GM23338 (cell line): Measurements from ENCODE around the gene TCTN1. TPM values are rescaled to one million over a fixed set of nuclear protein-coding genes. Genes with fewer than 3 reads are reported as not detected.
A peak's percentile ranks its signal among the peaks of the same experiment; 100 is the strongest.
"Not testable (repeated sequence)": the region's sequence is repeated elsewhere in the genome, so short reads cannot be mapped to it uniquely, and the experiment has no call there.

Experiments
- ATAC-seq: fragments of 200-7000 bp; cut with Tn5 transposase; 3 replicates; pipeline ENCODE4 v1.9.1; 2020
- DNase-seq: peaks from one replicate; pipeline ENCODE4 v3.0.0-alpha.2; 2015; ENCODE audit warnings: low spot score
- H2AFZ ChIP-seq: fragments of 200-600 bp; sonication (generic); 2 replicates; pipeline ENCODE4 v1.8.0; 2016; ENCODE audit warnings: antibody characterized with exemption, mild to moderate bottlenecking, moderate library complexity
- H3F3A ChIP-seq: fragments of 200-600 bp; sonication (generic); replicated peaks from 2 replicates; pipeline ENCODE4 v1.8.0; 2017; ENCODE audit warnings: antibody characterized with exemption, mixed run types, low read depth
- H3K27ac ChIP-seq: fragments of 200-600 bp; sonication (generic); 2 replicates; pipeline ENCODE4 v1.6.1; 2016; ENCODE audit warnings: low read depth
- H3K27me3 ChIP-seq: fragments of 200-600 bp; sonication (generic); 2 replicates; pipeline ENCODE4 v1.8.0; 2016; ENCODE audit warnings: mild to moderate bottlenecking, mixed run types, moderate library complexity; ENCODE audit not compliant: insufficient read depth
- H3K36me3 ChIP-seq: fragments of 200-600 bp; sonication (generic); 2 replicates; pipeline ENCODE4 v1.8.0; 2016; ENCODE audit warnings: mild to moderate bottlenecking; ENCODE audit not compliant: insufficient read depth
- H3K4me1 ChIP-seq: fragments of 200-600 bp; sonication (generic); 2 replicates; pipeline ENCODE4 v1.8.0; 2016; ENCODE audit warnings: mild to moderate bottlenecking, moderate library complexity; ENCODE audit not compliant: insufficient read depth
- H3K4me2 ChIP-seq: fragments of 200-600 bp; sonication (generic); 2 replicates; pipeline ENCODE4 v1.7.1; 2017; ENCODE audit warnings: mixed run types
- H3K4me3 ChIP-seq: fragments of 200-600 bp; sonication (generic); 2 replicates; pipeline ENCODE4 v1.6.1; 2016; ENCODE audit warnings: mixed run types
- H3K79me2 ChIP-seq: fragments of 200-600 bp; sonication (generic); replicated peaks from 2 replicates; pipeline ENCODE4 v1.8.0; 2017; ENCODE audit warnings: mild to moderate bottlenecking; ENCODE audit not compliant: insufficient read depth
- H3K9me2 ChIP-seq: fragments of 200-600 bp; sonication (generic); 2 replicates; pipeline ENCODE4 v1.8.0; 2017; ENCODE audit not compliant: insufficient read depth
- H4K20me1 ChIP-seq: fragments of 200-600 bp; sonication (generic); replicated peaks from 2 replicates; pipeline ENCODE4 v1.8.0; 2017; ENCODE audit warnings: mild to moderate bottlenecking; ENCODE audit not compliant: insufficient read depth
- H3K27ac Mint-ChIP-seq: 2 replicates; pipeline ENCODE4 v1.8.0; 2020; ENCODE audit warnings: inconsistent platforms, mild to moderate bottlenecking, moderate library complexity, mixed read lengths
- H3K27me3 Mint-ChIP-seq: 3 replicates; pipeline ENCODE4 v1.8.0; 2022; ENCODE audit warnings: low read depth, mild to moderate bottlenecking, moderate library complexity, mixed read lengths, inconsistent platforms; ENCODE audit not compliant: insufficient read depth, poor library complexity
- H3K36me3 Mint-ChIP-seq: 3 replicates; pipeline ENCODE4 v1.8.0; 2021; ENCODE audit warnings: low read depth, mild to moderate bottlenecking, inconsistent platforms, moderate library complexity, mixed read lengths
- H3K4me1 Mint-ChIP-seq: 3 replicates; pipeline ENCODE4 v1.8.0; 2020; ENCODE audit warnings: mild to moderate bottlenecking, inconsistent platforms, mixed read lengths
- H3K4me3 Mint-ChIP-seq: 3 replicates; pipeline ENCODE4 v1.8.0; 2021; ENCODE audit warnings: moderate library complexity, mild to moderate bottlenecking, inconsistent platforms, mixed read lengths
- H3K9me3 Mint-ChIP-seq: 3 replicates; pipeline ENCODE4 v1.8.0; 2020; ENCODE audit warnings: moderate library complexity, mild to moderate bottlenecking, inconsistent platforms, mixed read lengths
- CTCF ChIP-seq, 2 experiments: fragments of 200-600 bp in 1 of 2; sonication (generic) in 1 of 2; conservative IDR thresholded peaks; 2 replicates each; pipeline versions ENCODE4 v1.5.1 to v1.6.1; 2016 to 2017; ENCODE audit warnings: antibody characterized with exemption in 2 of 2, low read depth in 2 of 2, mild to moderate bottlenecking in 2 of 2, moderate library complexity in 1 of 2
- ETS1 ChIP-seq: IDR thresholded peaks from 2 replicates; pipeline ENCODE4 v1.6.1; 2016; ENCODE audit warnings: antibody characterized with exemption
- EZH2phosphoT487 ChIP-seq: fragments of 200-600 bp; sonication (generic); IDR thresholded peaks from one replicate; pipeline ENCODE4 v1.8.1; 2018; ENCODE audit warnings: antibody characterized with exemption; ENCODE audit not compliant: unreplicated experiment
- JUNB ChIP-seq: IDR thresholded peaks from one replicate; pipeline ENCODE4 v1.6.1; 2016; ENCODE audit warnings: antibody characterized with exemption; ENCODE audit not compliant: unreplicated experiment
- STAT1 ChIP-seq: IDR thresholded peaks from one replicate; pipeline ENCODE4 v1.6.1; 2016; ENCODE audit warnings: antibody characterized with exemption; ENCODE audit not compliant: unreplicated experiment
- ZNF114 ChIP-seq: fragments of 250-450 bp; sonication (Bioruptor Pico); IDR thresholded peaks from 2 replicates; pipeline ENCODE4 v1.5.0; 2020; ENCODE audit warnings: mild to moderate bottlenecking, moderate library complexity
- polyA plus RNA-seq: library from polyadenylated mRNA; unstranded; fragments of >200 nt; fragmentation: Nextera tagmentation; extraction: Ambion mirVana; gene quantifications from 2 replicates; pipeline ENCODE4 v1.2.1, GENCODE V29; 2016
- total RNA-seq: library from RNA; depleted of rRNA; stranded (reverse); fragments of >200 nt; shearing (Covaris generic); gene quantifications from 2 replicates; pipeline ENCODE4 v1.2.3, GENCODE V29; 2014

The TCTN1 gene
- total and polyA plus RNA-seq, 2 experiments from 2014 or later = 10.6 to 12.4 TPM

GRCh38 chr12:110647631-110648040, 33.7 kb downstream of the TCTN1 start:
- Histone ChIP-seq H3K36me3 (no peaks in the 10 kb centered on the region), H3K4me1 (no peaks in the 10 kb centered on the region), H4K20me1 (no peaks in the 10 kb centered on the region), H2AFZ (no peak overlapping the region), H3K4me2 (no peak overlapping the region), H3K4me3 (no peak overlapping the region), H3F3A (no peaks in the 10 kb centered on the region), H3K9me2 (no peaks in the 10 kb centered on the region), H3K27me3 (no peaks in the 10 kb centered on the region), H3K27ac (no peak overlapping the region), H3K79me2 (no peaks in the 10 kb centered on the region)
- ATAC-seq (no peak), DNase-seq (no peak)
- Mint-ChIP-seq H3K36me3 (0 out of 3 replicates have a peak, but pooled peaks cover 3% of the 10 kb centered on the region), H3K9me3 (no peaks in the 10 kb centered on the region), H3K27ac (no peak overlapping the region), H3K4me3 (no peak overlapping the region), H3K4me1 (0 out of 3 replicates have a peak, but pooled peaks cover 1% of the 10 kb centered on the region), H3K27me3 (peaks cover 3% of the 10 kb centered on the region)
- TF ChIP-seq ETS1 = no peak
- no peak for TF ChIP-seq JUNB
- no peak for TF ChIP-seq ZNF114 (CRISPR knock-in tag)
- TF ChIP-seq EZH2phosphoT487 = no peak

GRCh38 chr12:110649341-110649847, 35.5 kb downstream of the TCTN1 start:
- Histone ChIP-seq H2AFZ (no peak overlapping the region), H3K4me2 (no peak overlapping the region), H3K4me3 (no peak overlapping the region), H3F3A (no peaks in the 10 kb centered on the region), H3K4me1 (peaks cover 5% of the 10 kb centered on the region; the same call in 1 of the 2 replicates), H4K20me1 (no peaks in the 10 kb centered on the region), H3K79me2 (no peaks in the 10 kb centered on the region), H3K9me2 (no peaks in the 10 kb centered on the region), H3K36me3 (no peaks in the 10 kb centered on the region), H3K27ac (no peak overlapping the region), H3K27me3 (no peaks in the 10 kb centered on the region)
- ATAC-seq = peak; percentile 84
- Mint-ChIP-seq H3K27me3 (peaks cover 3% of the 10 kb centered on the region), H3K4me3 (no peak overlapping the region), H3K36me3 (0 out of 3 replicates have a peak, but pooled peaks cover 3% of the 10 kb centered on the region), H3K9me3 (no peaks in the 10 kb centered on the region), H3K27ac (no peak overlapping the region), H3K4me1 (peaks cover 8% of the 10 kb centered on the region)
- TF ChIP-seq CTCF (conservative IDR thresholded peaks at IDR 0.05; ENCODE audit: low read depth in 2 of 2) (peak in 1 of 2 experiments; percentile 58; a peak in 2 of 4 replicates), STAT1 (no peak)
- peak; percentile 39 for DNase-seq

- H3K4me3 ChIP-seq, H3K36me3 Mint-ChIP-seq, H3K36me3 ChIP-seq, H3K27me3 ChIP-seq, H3K79me2 ChIP-seq, H3K9me2 ChIP-seq, H3F3A ChIP-seq, H4K20me1 ChIP-seq, H3K27ac ChIP-seq, H2AFZ ChIP-seq, H3K27me3 Mint-ChIP-seq, H3K4me1 ChIP-seq, H3K9me3 Mint-ChIP-seq, ATAC-seq: not testable (repeated sequence)
- peak overlapping the region; percentile 14; the same call in 1 of the 3 replicates for H3K4me3 Mint-ChIP-seq
- H3K4me2 ChIP-seq = peak overlapping the region; percentile 36
- H3K4me1 Mint-ChIP-seq = peaks cover 24% of the 10 kb centered on the region
- DNase-seq = peak; percentile 34
- 0 out of 2 replicates have a peak overlapping the region, but pooled peaks have one; percentile 9 for H3K27ac Mint-ChIP-seq
These were observed 40.3 kb downstream of the TCTN1 start for GRCh38 chr12:110654238-110654637.
